Measurements from ENCODE around the gene KDM4B. TPM values are rescaled to one million over a fixed set of nuclear protein-coding genes. Genes with fewer than 3 reads are reported as not detected.

KDM4B gene
- total and polyA plus RNA-seq, 9 of the 15 experiments (the other 6 are each of a cell fraction or from before 2014, with no cell fraction given): 0.21 to 29.9 (median 7.3) TPM

DNA sequence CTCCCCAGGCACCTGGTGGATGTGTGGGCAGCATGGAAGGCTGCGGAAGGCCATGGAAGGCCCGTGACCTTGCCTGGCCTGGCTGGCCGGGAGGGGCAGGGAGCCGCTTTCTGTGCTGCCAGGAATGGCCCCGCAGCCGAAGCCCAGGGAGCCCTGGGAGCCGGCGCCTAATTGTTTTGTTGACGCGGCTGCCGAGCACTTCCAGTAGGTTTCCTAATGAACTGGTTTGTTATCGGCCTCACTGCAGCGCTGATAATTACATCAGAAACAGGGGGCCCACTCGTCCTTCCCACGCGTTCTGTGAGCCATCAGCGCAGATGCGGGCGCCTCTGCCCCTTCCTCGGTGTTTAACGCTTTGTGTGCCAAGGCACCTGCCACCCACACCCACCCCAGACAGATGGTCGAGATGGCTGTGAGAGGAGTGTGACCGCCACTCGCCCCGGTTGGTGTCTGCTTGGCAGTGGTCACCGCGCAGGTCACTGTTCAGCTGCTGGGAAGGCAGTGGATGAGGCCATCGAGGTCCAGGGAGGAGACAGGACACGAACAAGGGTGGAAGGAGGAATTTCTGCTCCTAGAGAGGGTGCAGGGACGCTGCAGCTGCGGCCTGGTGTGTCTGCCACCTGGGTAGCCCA is 124.5 kb downstream of the KDM4B start (continued):
- TF ChIP-seq, protein P1, sequence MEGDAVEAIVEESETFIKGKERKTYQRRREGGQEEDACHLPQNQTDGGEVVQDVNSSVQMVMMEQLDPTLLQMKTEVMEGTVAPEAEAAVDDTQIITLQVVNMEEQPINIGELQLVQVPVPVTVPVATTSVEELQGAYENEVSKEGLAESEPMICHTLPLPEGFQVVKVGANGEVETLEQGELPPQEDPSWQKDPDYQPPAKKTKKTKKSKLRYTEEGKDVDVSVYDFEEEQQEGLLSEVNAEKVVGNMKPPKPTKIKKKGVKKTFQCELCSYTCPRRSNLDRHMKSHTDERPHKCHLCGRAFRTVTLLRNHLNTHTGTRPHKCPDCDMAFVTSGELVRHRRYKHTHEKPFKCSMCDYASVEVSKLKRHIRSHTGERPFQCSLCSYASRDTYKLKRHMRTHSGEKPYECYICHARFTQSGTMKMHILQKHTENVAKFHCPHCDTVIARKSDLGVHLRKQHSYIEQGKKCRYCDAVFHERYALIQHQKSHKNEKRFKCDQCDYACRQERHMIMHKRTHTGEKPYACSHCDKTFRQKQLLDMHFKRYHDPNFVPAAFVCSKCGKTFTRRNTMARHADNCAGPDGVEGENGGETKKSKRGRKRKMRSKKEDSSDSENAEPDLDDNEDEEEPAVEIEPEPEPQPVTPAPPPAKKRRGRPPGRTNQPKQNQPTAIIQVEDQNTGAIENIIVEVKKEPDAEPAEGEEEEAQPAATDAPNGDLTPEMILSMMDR (IDR thresholded peaks at IDR 0.05 in 2 of 3, conservative IDR thresholded peaks at IDR 0.05 in 1 of 3; ENCODE audit: insufficient read depth in 2 of 3, low read depth in 1 of 3, low read length in 3 of 3): no peak
- TF ChIP-seq DPF2 (IDR thresholded peaks at IDR 0.05): peak; percentile 56
- TF ChIP-seq KHSRP (IDR thresholded peaks at IDR 0.05): no peak
- no peak for TF ChIP-seq PHF21A (IDR thresholded peaks at IDR 0.05; ENCODE audit: borderline replicate concordance, low read depth)
- TF ChIP-seq, protein P2, sequence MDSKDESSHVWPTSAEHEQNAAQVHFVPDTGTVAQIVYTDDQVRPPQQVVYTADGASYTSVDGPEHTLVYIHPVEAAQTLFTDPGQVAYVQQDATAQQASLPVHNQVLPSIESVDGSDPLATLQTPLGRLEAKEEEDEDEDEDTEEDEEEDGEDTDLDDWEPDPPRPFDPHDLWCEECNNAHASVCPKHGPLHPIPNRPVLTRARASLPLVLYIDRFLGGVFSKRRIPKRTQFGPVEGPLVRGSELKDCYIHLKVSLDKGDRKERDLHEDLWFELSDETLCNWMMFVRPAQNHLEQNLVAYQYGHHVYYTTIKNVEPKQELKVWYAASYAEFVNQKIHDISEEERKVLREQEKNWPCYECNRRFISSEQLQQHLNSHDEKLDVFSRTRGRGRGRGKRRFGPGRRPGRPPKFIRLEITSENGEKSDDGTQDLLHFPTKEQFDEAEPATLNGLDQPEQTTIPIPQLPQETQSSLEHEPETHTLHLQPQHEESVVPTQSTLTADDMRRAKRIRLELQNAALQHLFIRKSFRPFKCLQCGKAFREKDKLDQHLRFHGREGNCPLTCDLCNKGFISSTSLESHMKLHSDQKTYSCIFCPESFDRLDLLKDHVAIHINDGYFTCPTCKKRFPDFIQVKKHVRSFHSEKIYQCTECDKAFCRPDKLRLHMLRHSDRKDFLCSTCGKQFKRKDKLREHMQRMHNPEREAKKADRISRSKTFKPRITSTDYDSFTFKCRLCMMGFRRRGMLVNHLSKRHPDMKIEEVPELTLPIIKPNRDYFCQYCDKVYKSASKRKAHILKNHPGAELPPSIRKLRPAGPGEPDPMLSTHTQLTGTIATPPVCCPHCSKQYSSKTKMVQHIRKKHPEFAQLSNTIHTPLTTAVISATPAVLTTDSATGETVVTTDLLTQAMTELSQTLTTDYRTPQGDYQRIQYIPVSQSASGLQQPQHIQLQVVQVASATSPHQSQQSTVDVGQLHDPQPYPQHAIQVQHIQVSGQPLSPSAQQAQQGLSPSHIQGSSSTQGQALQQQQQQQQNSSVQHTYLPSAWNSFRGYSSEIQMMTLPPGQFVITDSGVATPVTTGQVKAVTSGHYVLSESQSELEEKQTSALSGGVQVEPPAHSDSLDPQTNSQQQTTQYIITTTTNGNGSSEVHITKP (IDR thresholded peaks at IDR 0.05; ENCODE audit: partially characterized antibody): no peak
- TF ChIP-seq FOSL1 (tag; conservative IDR thresholded peaks at IDR 0.05): no peak
- TF ChIP-seq, protein P3, sequence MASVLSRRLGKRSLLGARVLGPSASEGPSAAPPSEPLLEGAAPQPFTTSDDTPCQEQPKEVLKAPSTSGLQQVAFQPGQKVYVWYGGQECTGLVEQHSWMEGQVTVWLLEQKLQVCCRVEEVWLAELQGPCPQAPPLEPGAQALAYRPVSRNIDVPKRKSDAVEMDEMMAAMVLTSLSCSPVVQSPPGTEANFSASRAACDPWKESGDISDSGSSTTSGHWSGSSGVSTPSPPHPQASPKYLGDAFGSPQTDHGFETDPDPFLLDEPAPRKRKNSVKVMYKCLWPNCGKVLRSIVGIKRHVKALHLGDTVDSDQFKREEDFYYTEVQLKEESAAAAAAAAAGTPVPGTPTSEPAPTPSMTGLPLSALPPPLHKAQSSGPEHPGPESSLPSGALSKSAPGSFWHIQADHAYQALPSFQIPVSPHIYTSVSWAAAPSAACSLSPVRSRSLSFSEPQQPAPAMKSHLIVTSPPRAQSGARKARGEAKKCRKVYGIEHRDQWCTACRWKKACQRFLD (CRISPR knock-in tag; IDR thresholded peaks at IDR 0.05): peak; percentile 54; the same call in 1 of the 2 replicates
